HG02943 (cell line): Measurements from ENCODE around the gene WFS1.

Source experiments
- ATAC-seq: cut with Tn5 transposase; IDR thresholded peaks from one replicate; pipeline ENCODE4 v1.9.1; 2021; ENCODE audit warnings: mild to moderate bottlenecking, low read depth, moderate library complexity; ENCODE audit not compliant: unreplicated experiment

The WFS1 gene

GRCh38 chr4:6232836-6233785 is 36.5 kb upstream of the WFS1 start:
- ATAC-seq = no peak

- ATAC-seq = no peak
Observed at GRCh38 chr4:6233929-6234328, 35.7 kb upstream of the WFS1 start.

DNA sequence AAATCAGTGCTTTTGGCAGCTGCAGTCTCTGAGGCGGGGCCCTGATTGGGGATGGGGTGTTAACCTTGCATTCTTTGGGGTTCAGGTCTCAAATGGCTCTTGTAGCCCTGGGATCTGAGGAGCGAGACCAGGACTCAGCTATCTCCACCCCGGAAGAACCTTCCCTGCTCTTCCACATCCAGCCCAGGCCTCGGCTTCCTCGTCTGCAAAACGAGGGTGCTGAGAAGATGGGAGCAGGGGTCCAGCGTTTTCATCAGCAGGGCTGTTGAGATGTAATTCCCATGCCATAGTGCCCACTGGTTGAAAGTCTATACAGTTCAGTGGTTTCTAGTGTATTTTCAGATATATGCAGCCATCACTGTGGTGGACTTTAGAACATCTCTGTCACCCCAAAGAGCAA is 34.6 kb upstream of the WFS1 start:
- no peak for ATAC-seq

DNA sequence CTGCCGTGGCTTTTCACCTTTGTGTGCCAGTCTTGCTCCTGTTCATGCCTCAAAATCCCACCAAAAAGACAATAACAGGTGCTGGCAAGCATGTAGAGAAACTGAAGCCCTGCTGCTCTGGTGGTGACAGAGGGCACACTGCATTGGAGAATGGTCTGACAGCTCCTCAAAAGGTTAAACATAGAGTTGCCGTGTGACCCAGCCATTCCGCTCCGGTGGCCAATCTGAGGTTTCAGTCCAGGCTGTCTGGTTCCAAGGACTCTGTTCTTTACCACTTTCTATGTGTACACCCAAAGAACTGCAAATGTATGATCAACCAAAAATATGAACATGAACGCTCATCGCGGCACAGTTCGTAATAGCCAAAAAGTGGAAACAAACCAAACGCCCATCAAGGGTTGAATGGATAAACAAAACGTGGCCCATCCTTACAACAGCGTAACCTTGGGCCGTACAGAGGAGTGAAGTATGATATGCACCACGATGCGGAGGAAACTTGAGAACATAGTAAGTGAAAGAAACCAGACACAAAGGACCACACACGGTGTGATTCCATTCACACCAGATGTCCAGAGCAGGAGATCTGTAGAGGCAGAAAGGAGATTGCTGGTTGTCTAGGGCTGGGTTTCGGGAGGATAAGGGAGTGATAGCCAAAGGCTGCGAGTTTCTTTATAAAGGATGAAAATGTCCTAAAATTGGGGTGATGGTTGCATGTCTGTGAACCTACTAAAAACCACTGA is 33.6 kb upstream of the WFS1 start:
- ATAC-seq = no peak

- ATAC-seq = no peak
Observed at GRCh38 chr4:6236816-6237390, 32.7 kb upstream of the WFS1 start.

- ATAC-seq = no peak
Observed at GRCh38 chr4:6239486-6239885, 30.2 kb upstream of the WFS1 start.

DNA sequence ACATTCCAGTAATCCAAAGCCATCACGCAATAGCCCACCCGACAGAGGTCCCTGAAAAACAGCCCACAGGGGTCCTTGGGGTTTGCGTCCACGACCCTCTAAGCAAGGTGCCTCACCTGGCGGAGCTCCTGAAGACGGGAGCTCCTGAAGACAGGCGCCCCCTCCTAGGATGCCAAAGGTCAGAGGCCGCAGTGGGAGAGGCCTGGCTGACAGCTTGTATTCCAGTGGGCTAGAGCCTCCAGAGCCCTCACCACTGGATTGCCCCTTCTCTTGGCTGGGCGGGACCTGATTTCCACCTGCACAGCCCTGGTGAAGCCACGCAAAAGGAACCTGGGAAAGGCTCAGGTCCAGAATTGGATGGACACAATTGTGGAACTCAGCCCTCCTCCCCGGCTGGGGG is 29.7 kb upstream of the WFS1 start:
- no peak for ATAC-seq

- ATAC-seq = no peak
Observed at GRCh38 chr4:6241062-6241845, 28.4 kb upstream of the WFS1 start.

GRCh38 chr4:6242271-6243029 is 27.2 kb upstream of the WFS1 start:
- ATAC-seq = no peak

GRCh38 chr4:6245246-6246169 is 24.1 kb upstream of the WFS1 start:
- no peak for ATAC-seq

GRCh38 chr4:6246170-6246634 is 23.4 kb upstream of the WFS1 start:
- no peak for ATAC-seq

DNA sequence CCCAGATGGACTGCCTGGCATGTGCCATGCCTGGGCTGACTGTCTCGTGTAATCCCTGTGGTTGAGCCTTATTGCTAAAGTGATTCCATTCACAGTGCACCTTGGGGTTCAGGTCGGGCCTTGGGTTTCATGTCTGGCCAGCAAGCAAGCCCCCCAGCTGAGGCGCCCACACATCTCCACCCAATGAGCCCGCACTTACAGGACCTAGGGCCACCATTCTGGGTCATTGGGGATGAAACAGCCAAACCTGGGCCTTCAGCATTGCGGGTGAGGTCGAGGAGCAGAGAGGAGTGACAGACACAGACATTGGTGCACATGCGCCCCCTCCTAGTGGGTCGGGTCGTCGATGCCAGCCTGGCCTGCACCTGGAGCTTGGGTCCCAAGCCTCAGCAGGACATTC is 21.3 kb upstream of the WFS1 start:
- no peak for ATAC-seq

GRCh38 chr4:6250235-6250983 is 19.2 kb upstream of the WFS1 start:
- no peak for ATAC-seq

DNA sequence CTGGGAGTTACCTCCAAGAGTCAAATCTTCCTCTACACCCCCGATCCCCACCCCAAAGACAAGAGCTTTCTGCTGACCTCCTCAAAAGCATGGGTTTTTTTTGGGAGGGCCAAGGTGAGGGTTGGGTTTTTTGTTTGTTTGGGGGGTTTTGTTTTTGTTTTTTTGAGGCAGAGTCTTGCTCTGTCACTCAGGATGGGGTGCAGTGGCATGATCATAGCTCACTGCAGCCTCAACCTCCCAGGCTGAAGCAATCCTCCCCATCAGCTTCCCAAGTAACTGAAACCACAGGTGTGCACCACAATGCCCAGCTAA is 18.7 kb upstream of the WFS1 start:
- no peak for ATAC-seq

DNA sequence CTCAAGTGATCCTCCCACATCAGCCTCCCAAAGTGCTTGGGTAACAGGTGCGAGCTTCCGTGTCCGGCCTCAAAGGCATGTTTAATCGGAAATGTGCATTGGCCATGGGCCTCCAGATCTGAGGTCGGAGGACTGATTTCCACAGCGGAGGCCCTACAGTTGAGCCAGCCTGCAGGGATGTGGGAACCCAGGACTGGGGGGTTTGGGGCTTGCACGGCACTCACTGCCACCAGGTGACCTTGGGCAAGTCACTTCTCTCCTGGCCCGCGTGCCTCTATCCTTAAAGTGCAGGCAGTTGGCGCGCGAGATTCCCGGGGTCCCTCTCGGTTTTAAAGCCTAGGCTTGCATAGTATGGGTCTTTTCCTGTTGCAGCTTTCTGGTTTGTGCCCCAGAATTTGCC is 18.3 kb upstream of the WFS1 start:
- no peak for ATAC-seq

- ATAC-seq = no peak
Observed at GRCh38 chr4:6252051-6252450, 17.6 kb upstream of the WFS1 start.

DNA sequence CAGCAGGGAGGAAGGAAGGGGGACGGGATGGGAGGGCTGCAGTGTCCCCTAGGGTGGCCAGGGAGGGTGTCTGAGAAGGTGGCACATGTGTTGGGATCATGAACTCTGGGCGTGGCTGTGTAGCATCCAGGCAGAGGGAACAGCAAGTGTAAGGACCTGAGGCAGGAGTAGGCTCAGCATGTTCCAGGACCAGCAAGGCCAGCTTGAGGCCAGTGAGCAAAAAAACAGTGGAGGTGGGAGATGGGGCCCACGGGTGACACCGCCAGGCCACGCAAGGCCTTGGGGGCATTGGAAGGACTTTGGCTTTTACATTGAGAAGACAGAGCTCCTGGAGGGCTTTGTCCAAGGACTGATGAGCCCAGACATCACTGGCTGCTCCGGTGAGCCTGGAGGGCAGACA is 16.5 kb upstream of the WFS1 start:
- ATAC-seq = no peak

DNA sequence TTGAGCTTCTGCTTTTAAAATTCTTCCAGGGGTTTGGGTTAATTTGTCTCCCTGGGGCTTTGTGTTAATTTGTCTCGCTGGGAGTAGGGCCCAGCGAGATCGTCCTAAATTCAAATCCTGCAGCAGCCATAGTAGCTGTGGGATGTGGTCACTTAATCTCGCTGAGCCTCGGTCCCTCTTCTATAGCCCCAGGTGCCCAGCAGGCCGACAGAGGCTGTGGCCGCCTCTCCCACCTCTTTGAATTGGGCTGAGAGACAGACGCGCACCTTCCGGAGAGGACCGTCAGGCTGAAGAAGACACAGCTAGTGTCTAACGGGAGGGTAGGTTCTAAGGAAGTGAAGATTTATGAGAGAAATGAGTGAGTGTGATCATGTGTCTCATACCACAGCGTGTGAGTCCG is 15.7 kb upstream of the WFS1 start:
- no peak for ATAC-seq
